BE2C (cell line): ENCODE data around the gene ROS1.
A peak's percentile ranks its signal among the peaks of the same experiment; 100 is the strongest.

ENCODE experiments used
- DNase-seq: peaks from one replicate; pipeline ENCODE4 v3.0.0-alpha.2; 2020
- H3K27me3 ChIP-seq: fragments of 250-450 bp; sonication (Bioruptor Pico); 2 replicates; pipeline ENCODE4 v1.5.1; 2020; ENCODE audit warnings: mild to moderate bottlenecking
- H3K36me3 ChIP-seq: fragments of 250-450 bp; sonication (Bioruptor Pico); 2 replicates; pipeline ENCODE4 v1.5.1; 2020; ENCODE audit warnings: mild to moderate bottlenecking
- H3K4me1 ChIP-seq: fragments of 250-450 bp; sonication (Bioruptor Pico); 2 replicates; pipeline ENCODE4 v1.5.1; 2020
- H3K4me3 ChIP-seq: 2 replicates; pipeline ENCODE4 v1.5.1; 2011; ENCODE audit warnings: low read depth, low read length
- H3K9me3 ChIP-seq: fragments of 250-450 bp; sonication (Bioruptor Pico); 2 replicates; pipeline ENCODE4 v1.5.1; 2020
- TF ChIP-seq, protein P1 (sequence below): IDR thresholded peaks from 2 replicates; pipeline ENCODE4 v1.5.1; 2012; ENCODE audit warnings: mild to moderate bottlenecking, low read depth, low read length

The ROS1 gene

DNA sequence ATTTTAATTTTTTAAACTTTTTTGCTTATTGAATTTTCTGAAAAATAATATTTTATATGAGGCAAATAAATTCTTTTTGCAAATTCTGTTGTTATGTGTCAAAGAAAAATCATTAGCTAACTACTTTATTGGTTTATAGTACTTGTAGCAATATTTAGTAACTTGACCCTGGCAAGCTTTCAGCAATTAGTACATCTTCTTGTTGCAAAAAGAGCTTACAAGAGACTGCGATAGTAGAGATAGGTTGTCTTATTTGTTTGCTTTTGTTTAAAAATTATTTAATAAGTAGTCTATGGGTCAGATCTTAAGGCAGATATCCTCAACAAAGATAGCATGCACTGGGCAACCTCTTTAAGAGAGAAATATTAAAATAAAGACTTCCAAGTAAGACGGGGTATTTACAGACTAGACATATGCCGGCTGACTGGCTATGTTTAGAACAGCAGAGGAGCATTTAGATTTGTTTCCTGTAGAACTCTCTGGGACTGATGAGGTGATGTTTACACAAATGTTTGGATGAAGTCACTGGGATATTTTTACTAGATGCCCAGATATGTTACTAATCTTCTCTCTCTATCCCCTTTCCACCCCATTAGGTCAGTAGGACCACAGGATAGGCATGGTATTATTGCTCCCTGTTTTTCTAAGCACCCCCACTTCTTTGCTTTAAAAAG is 135.4 kb downstream of the ROS1 start:
- TF ChIP-seq, protein P1, sequence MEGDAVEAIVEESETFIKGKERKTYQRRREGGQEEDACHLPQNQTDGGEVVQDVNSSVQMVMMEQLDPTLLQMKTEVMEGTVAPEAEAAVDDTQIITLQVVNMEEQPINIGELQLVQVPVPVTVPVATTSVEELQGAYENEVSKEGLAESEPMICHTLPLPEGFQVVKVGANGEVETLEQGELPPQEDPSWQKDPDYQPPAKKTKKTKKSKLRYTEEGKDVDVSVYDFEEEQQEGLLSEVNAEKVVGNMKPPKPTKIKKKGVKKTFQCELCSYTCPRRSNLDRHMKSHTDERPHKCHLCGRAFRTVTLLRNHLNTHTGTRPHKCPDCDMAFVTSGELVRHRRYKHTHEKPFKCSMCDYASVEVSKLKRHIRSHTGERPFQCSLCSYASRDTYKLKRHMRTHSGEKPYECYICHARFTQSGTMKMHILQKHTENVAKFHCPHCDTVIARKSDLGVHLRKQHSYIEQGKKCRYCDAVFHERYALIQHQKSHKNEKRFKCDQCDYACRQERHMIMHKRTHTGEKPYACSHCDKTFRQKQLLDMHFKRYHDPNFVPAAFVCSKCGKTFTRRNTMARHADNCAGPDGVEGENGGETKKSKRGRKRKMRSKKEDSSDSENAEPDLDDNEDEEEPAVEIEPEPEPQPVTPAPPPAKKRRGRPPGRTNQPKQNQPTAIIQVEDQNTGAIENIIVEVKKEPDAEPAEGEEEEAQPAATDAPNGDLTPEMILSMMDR = no peak
- H3K4me3 ChIP-seq = no peak overlapping the region
- no peaks in the 10 kb centered on the region for H3K27me3 ChIP-seq
- no peak for DNase-seq
- no peaks in the 10 kb centered on the region for H3K9me3 ChIP-seq
- H3K4me1 ChIP-seq = no peaks in the 10 kb centered on the region
- H3K36me3 ChIP-seq = no peaks in the 10 kb centered on the region

DNA sequence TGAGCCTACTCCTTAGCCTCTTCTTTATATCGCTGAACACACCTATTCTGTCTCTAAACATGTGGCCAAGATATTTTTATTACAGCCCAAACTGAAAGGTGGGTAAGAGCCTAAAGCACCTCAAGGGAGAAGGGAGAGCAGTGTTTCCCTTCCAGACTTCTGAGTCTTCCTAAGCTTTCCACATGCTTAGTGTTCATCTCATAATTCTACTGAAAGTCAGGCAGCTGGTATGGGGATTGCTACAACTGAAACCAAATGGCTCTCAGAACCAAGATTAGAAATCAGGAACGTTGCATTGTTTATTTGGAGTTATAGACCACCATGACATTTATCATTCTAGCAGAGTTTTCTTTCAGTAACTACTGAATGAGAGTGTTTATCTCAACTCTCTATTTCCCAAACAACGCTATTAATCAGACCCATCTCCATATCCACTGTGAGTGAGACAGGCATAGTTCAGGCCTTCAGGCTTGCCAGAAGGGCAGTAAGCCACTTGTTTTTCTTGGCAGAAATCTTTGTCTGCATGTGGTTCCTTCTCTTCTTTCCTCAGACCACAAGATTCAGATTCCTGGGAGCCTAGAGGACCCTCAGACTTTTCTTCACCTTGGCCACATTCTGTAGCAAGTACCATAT is 137.5 kb downstream of the ROS1 start:
- DNase-seq = no peak
- TF ChIP-seq, protein P1 = no peak
- Histone ChIP-seq H3K27me3 (no peaks in the 10 kb centered on the region), H3K36me3 (no peaks in the 10 kb centered on the region), H3K4me3 (no peak overlapping the region), H3K9me3 (no peaks in the 10 kb centered on the region), H3K4me1 (no peaks in the 10 kb centered on the region)

DNA sequence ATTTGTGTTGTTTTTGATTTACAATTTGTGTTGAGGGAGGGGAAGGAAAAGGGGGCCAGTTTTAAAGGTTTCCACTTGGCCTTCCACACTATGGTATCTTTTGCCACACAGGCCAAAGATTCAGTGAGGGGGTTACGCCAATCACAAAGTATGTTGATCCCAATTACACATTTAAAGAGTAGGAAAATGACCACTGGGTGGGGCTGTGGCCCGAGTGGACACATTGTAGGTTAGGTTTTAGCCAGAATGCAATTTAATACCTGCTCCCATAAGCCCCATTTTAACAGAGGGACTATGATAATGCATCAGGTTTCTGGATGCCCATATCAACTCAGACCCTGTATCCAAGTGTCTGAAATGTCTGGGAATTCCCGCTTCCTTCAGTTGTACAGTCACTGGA is 144.8 kb downstream of the ROS1 start:
- DNase-seq = peak; percentile 21
- no peaks in the 10 kb centered on the region for H3K36me3 ChIP-seq
- peaks cover 13% of the 10 kb centered on the region for H3K27me3 ChIP-seq
- no peak overlapping the region for H3K4me3 ChIP-seq
- no peaks in the 10 kb centered on the region for H3K4me1 ChIP-seq
- H3K9me3 ChIP-seq = no peaks in the 10 kb centered on the region
- TF ChIP-seq, protein P1 = peak; percentile 50

DNA sequence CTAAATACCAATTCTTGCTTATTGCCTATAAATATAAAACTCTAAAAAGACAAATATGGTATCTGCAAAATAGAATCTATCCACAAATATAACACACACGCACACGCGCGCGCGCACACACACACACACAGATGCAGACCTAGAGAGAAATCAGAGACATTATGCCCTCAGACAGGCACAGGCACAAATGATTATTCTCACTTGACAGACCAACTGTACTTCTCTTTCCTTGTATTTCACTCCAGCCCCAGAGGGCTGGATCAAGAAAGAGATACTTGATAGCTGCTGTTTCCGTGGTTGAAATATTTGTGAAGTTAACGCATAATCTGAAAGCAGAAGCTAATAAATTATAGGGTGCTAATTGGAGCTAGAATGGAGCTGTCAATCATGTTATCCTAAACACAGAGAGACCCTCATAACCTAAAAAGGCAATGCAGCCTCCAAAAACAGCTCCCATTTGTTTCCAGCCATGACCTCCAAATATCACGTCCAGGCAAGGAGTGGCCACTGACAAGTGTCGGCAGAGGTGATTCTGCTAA is 148.9 kb downstream of the ROS1 start:
- peaks cover 48% of the 10 kb centered on the region for H3K27me3 ChIP-seq
- no peak for DNase-seq
- no peaks in the 10 kb centered on the region for H3K36me3 ChIP-seq
- H3K4me3 ChIP-seq = no peak overlapping the region
- TF ChIP-seq, protein P1 = no peak
- H3K4me1 ChIP-seq = no peaks in the 10 kb centered on the region
- no peaks in the 10 kb centered on the region for H3K9me3 ChIP-seq

DNA sequence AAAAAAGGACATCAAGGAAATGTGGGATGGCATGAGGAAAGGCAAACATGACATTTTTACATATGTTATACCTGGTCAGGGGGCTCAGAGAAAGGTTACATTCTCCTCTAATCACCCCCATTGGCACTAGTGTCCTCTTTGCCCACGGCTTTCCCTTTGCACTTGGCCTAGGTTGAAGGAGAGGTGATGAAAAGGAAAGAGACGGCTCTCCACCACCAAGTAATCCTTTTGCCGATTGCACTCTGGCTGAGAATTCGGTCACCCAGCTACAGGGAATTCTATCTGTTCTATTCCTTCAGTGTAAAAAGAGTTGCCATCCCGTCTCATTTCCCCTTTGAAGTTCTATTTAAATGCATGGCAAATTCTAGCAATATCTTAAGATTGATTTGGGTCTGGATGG is 150.0 kb downstream of the ROS1 start:
- DNase-seq = no peak
- H3K27me3 ChIP-seq = peaks cover 57% of the 10 kb centered on the region

More for the DNA sequence above, 150.0 kb downstream of the ROS1 start:
- Histone ChIP-seq H3K9me3 (no peaks in the 10 kb centered on the region), H3K4me1 (no peaks in the 10 kb centered on the region), H3K36me3 (no peaks in the 10 kb centered on the region), H3K4me3 (no peak overlapping the region)
- TF ChIP-seq, protein P1 = no peak
